ENCODE measurements around the gene GARIN5B. TPM values are rescaled to one million over a fixed set of nuclear protein-coding genes. Genes with fewer than 3 reads are reported as not detected.
"Not testable (repeated sequence)": the region's sequence is repeated elsewhere in the genome, so short reads cannot be mapped to it uniquely, and the experiment has no call there.

The GARIN5B gene
- total and polyA plus RNA-seq, 2 of the 8 experiments (the other 6 are each of a cell fraction or from before 2014, with no cell fraction given) = 0.03 TPM; not detected in 1

DNA sequence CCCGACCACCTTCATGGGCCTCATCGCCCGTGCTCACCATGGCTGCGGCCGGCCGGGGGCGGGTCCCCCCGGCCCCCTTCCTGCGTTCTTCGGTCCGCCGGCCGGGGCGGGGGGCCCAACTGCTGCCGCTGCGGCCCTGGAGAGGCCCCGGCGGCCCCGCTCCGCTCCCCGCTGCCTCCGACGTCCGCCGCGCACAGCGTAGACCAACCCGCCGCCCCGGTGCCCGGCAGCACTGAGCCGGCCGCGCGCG, 44.4 kb upstream of the GARIN5B start, which contains the start of gene UBE2S:
Gene UBE2S, minus strand, starts transcription at position 239 of the 250 bp plus-strand sequence. Its CDS starts 199 bp downstream, at position 40.
- H3K9ac ChIP-seq (replicated peaks in 1 of 4; ENCODE audit: extremely low read depth in 1 of 4, low read depth in 3 of 4, low read length in 3 of 4) = peak within 1 kb of the TSS; percentile 78 to 86 (median 84)

More for the DNA sequence above, 44.4 kb upstream of the GARIN5B start, which contains the start of gene UBE2S:
- H2BK5ac ChIP-seq (ENCODE audit: low read depth, low read length) = peak within 1 kb of the TSS; percentile 97
- peak within 1 kb of the TSS; percentile 92; the same call in 1 of the 2 replicates for H2BK20ac ChIP-seq (ENCODE audit: low read length)
- H4K5ac ChIP-seq (ENCODE audit: insufficient read length, low read depth, low read length) = peak within 1 kb of the TSS; percentile 98
- peaks cover 15% of the 10 kb centered on the region for H3K79me1 ChIP-seq (ENCODE audit: low read depth, low read length)
- TF ChIP-seq POLR2A (IDR thresholded peaks at IDR 0.05; ENCODE audit: control extremely low read depth in 1 of 2, low read depth in 2 of 2, low read length in 2 of 2) (peak in 1 of 2 experiments; percentile 96; a peak in 1 of 3 replicates), TAF1 (IDR thresholded peaks at IDR 0.05; ENCODE audit: low read depth, low read length) (peak; percentile 99; the same call in 1 of the 2 replicates), SIN3A (conservative IDR thresholded peaks at IDR 0.05 in 1 of 2, IDR thresholded peaks at IDR 0.05 in 1 of 2; ENCODE audit: low read depth in 1 of 2, low read length in 2 of 2) (0 out of 4 replicates have a peak, but pooled peaks of 1 of the 2 experiments have one; percentile 29), TAF7 (optimal IDR thresholded peaks at IDR 0.05; ENCODE audit: borderline replicate concordance, low read depth, low read length) (peak; percentile 97), PHF8 (conservative IDR thresholded peaks at IDR 0.05; ENCODE audit: low read depth, low read length) (peak; percentile 86)
- H3K79me2 ChIP-seq (ENCODE audit: control insufficient read depth in 1 of 2, insufficient read depth in 2 of 2, low read length in 2 of 2) = peaks cover 12 to 33% of the 10 kb centered on the region in 2 experiments
- H3K18ac ChIP-seq (ENCODE audit: extremely low read depth, low read length) = peak within 1 kb of the TSS; percentile 99
- peak within 1 kb of the TSS; percentile 88 to 99 for H3K4me2 ChIP-seq (ENCODE audit: insufficient read depth in 1 of 2, low read depth in 2 of 2, low read length in 2 of 2)
- peak within 1 kb of the TSS; percentile 75; the same call in 1 of the 2 replicates for H2AFZ ChIP-seq (ENCODE audit: low read length)
- not testable (repeated sequence) for DNase-seq (ENCODE audit: low read depth in 1 of 2, low spot score in 2 of 2); H3K23ac ChIP-seq (ENCODE audit: insufficient read length); H3K14ac ChIP-seq (ENCODE audit: insufficient read length); FAIRE-seq; H3K27me3 ChIP-seq (replicated peaks in 1 of 4; ENCODE audit: control insufficient read depth in 3 of 4, extremely low read depth in 1 of 4, insufficient read depth in 3 of 4, low read length in 3 of 4); H3K9me3 ChIP-seq (ENCODE audit: insufficient read depth in 2 of 2, low read depth in 1 of 2, low read length in 1 of 2)
- peak within 1 kb of the TSS; percentile 97 for H2BK15ac ChIP-seq (ENCODE audit: low read length)
- peaks cover 28 to 29% of the 10 kb centered on the region in 2 experiments for H4K20me1 ChIP-seq (replicated peaks in 1 of 2; ENCODE audit: control insufficient read depth in 1 of 2, insufficient read depth in 2 of 2, low read length in 2 of 2)
- ChIA-PET CTCF (ENCODE audit: partially characterized antibody) (interaction anchor here (2.2 kb wide), 1 partner anchor 23 kb away, joined by 8 read pairs; the partner anchor contains the start of gene TMEM238), POLR2A (ENCODE audit: partially characterized antibody) (interaction anchor here (0.6 to 34.6 kb wide), 74 partner anchors 5 to 331 kb away, joined by 3 to 874 read pairs (median 5); partner anchors contain the start of genes C19orf85, DNAAF3, EPS8L1 and FIZ1)
- peak within 1 kb of the TSS; percentile 64 to 98 (median 80) for H3K4me3 ChIP-seq (ENCODE audit: extremely low read depth in 1 of 4, insufficient read depth in 2 of 4, low read depth in 3 of 4, low read length in 4 of 4)
- peaks cover 17 to 43% (median 33%) of the 10 kb centered on the region in 4 experiments for H3K36me3 ChIP-seq (ENCODE audit: control insufficient read depth in 2 of 4, insufficient read depth in 4 of 4, low read length in 3 of 4)
- H3K4ac ChIP-seq (replicated peaks; ENCODE audit: insufficient read length, low read depth, low read length) = peak within 1 kb of the TSS; percentile 94
- peak within 1 kb of the TSS; percentile 93 for H2BK120ac ChIP-seq (replicated peaks; ENCODE audit: low read depth, low read length)
- H4K8ac ChIP-seq (ENCODE audit: extremely low read depth, insufficient read depth, low read length) = peak within 1 kb of the TSS; percentile 97
- 3% methylated on average over 6 of the region's 36 CpGs; no CpG with 5 or more reads in 1 of the 2 experiments for whole genome bisulfite sequencing, 2 experiments (ENCODE audit: extremely low coverage in 1 of 2, insufficient coverage in 1 of 2, insufficient read length in 1 of 2, insufficient replicate concordance in 2 of 2, low coverage in 1 of 2, low lambda C conversion rate in 2 of 2, missing lambda C conversion rate in 1 of 2)
- peak within 1 kb of the TSS; percentile 100 for H4K91ac ChIP-seq (replicated peaks; ENCODE audit: insufficient read length, low read length)
- peak within 1 kb of the TSS; percentile 64 for H2BK12ac ChIP-seq (ENCODE audit: low read depth, low read length)
- peaks cover 13% of the 10 kb centered on the region for H3K23me2 ChIP-seq (ENCODE audit: low read depth, low read length)
- peak within 1 kb of the TSS; percentile 95 for H2AK5ac ChIP-seq (ENCODE audit: low read depth, low read length)
- H3K27ac ChIP-seq (ENCODE audit: low read depth, low read length) = peak within 1 kb of the TSS; percentile 94
- peaks cover 0 to 20% (median 13%) of the 10 kb centered on the region in 4 experiments; a peak in 6 of 7 replicates for H3K4me1 ChIP-seq (replicated peaks in 1 of 4; ENCODE audit: control insufficient read depth in 3 of 4, insufficient read depth in 4 of 4, low read length in 3 of 4)
- H3K56ac ChIP-seq (replicated peaks; ENCODE audit: insufficient read length, low read depth, low read length) = peak within 1 kb of the TSS; percentile 62

Data from H1 (cell line).